D721Med (cell line): Measurements from ENCODE around the gene LMTK3.
"Not testable (repeated sequence)": the region's sequence is repeated elsewhere in the genome, so short reads cannot be mapped to it uniquely, and the experiment has no call there.

ENCODE experiments used
- DNase-seq: peaks from one replicate; pipeline ENCODE4 v3.0.0; 2011; ENCODE audit warnings: low spot score; ENCODE audit not compliant: insufficient read length
- FAIRE-seq: peaks from 2 replicates; lab custom pipeline; 2011; peaks lifted over from hg19 to GRCh38; lab: Jason Lieb, UNC
- CTCF ChIP-seq: IDR thresholded peaks from 2 replicates; pipeline ENCODE4 v1.5.1; 2012; ENCODE audit warnings: mild to moderate bottlenecking, control low read depth; ENCODE audit not compliant: insufficient read depth; ENCODE audit errors: missing control alignments

Gene LMTK3

GRCh38 chr19:48520134-48520533 is 8.5 kb upstream of the LMTK3 start:
- TF ChIP-seq CTCF = no peak

DNA sequence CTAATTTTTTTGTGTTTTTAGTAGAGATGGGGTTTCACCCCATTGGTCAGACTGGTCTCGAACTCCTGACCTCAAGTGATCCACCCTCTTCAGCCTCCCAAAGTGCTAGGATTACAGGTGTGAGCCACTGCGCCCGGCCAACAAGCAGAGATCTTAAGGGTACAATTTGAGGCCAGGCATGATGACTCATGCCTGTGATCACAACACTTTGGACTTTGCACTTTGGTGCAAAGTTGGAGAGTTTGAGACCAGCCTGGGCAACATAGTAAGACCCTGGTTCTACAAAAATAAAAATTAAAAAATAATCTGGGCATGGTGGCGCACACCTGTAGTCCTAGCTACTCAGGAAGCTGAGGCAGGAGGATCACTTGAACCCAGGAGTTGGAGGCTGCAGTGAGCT is 7.8 kb upstream of the LMTK3 start:
- not testable (repeated sequence) for DNase-seq, FAIRE-seq

More at GRCh38 chr19:48520134-48520533, 8.5 kb upstream of the LMTK3 start:
- FAIRE-seq = no peak
- no peak for DNase-seq

DNA sequence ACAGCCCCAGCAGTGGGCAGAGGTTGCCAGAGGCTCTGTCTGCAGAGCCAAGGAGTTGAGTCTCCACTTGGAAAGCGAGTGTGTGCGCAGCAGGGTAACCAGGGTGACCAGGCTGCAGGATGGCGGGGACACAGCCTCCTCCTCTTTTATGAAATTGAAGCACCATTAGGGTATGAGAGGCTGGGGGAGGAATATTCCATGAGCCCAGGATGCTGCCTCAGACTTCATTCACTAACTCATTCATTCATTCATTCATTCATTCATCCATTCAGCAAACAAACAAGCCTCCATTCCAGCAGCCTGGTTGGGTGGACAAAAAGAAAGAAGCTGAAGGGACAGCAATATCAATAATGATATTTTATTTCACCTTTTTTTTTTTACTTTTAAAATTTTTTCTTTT is 6.6 kb upstream of the LMTK3 start:
- TF ChIP-seq CTCF = no peak
- DNase-seq (no peak), FAIRE-seq (no peak)

DNA sequence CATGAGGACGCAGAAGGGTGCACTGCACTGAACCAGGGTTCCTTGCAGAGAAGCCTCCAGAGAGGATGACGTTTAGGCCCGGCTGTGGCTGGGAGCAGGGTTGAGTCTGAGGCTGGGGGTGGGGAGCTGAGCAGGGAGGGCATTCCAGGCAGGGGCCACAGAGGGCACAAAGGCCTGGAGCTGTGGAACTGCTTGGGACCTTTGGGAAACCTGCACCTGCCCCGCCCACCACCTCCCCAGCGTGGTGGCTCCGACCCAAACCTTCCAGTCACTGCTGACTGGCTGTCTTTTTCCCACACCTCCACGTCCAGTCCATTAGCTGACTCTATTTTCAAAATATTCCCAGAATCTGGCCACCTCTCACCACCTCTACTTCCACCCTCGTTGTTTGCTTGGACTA is 4.9 kb upstream of the LMTK3 start:
- DNase-seq (no peak), FAIRE-seq (no peak)
- no peak for TF ChIP-seq CTCF

DNA sequence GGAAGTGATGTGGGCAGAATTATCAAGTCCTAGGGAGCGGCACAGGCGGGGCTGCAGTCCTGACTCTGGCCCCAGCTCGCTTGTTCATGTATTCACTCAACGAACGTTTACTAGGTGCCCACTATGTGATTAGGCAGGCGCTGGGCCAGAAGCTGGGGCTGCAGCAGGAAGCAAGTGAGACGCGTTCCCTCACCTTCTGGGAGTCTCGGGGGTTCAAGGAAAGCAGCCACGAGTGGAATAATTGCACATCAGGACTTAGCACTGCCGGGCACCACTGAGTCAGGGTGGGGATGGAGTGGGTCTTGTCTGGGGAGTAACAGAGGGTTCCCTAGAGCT is 2.5 kb upstream of the LMTK3 start:
- DNase-seq (no peak), FAIRE-seq (no peak)
- TF ChIP-seq CTCF = no peak

DNA sequence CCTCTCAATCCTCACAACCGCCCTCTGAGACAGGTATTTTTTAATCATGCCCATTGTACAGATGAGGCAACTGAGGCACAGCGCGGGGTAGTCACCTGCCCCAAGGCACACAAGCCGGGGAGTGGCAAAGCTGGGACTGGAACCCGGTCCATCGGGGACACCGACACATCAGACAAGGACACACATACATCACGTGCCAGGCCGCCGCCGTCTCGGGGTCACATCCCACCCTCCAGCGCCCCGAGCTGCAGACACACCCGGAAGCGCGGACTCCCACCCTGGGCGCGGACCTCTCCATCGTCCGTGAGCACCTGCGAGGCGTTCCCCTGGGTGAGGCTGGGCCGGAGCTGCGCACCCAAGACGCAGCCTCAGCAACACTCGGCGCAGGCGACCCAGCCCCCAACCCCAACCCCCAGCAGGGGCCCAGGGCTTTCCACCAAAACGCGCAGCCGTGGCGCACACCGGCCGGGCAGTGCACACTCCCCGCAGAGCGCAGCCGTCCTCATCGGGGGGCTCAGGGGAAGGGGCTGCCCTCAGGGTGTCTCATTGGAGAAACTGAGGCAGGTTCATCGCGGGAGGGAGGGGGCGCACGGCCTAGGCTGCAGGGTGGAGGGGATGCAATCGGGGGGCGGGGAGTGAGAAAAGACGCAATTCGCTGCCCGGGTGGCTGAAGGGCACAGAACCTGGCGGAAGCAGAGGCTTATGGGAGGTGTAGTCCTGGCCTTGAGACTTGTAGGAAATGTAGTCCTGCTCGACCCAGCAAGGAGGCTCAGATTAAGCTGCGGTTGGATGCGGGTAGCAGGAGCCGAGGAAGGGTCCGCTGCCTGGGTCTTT is 1.9 kb upstream of the LMTK3 start:
- DNase-seq = peak; percentile 78
- FAIRE-seq = no peak

DNA sequence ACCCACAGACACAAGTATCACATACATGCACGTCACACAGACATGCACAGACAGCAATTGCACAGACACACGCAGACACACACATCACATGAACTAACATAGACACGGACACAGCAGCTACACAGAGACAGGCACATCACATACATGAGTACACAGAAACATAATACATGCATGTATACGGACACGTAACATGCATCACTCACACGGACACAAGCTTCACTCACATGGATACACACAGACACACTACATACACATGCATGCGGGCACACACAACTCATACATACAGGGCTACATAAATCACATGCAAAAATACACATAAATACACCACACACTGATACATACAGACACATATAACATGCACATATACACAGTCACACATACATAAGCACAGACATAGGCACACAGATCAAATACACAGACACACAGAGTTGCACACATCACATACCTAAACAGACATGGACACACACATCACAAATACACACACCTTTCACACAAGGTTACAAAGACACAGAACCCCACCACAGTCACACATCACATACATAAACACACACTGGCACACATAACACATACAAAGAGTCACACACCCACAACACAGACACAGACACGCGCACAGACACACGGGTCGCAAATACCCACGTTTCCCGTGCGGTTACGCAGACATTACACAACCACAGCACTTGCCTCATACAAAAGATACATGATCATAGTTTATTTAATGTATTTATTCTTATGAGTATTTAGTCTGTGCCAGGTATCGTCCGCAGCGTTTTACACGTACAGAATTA is 1.1 kb upstream of the LMTK3 start:
- DNase-seq (no peak), FAIRE-seq (peak; percentile 16)
- no peak for TF ChIP-seq CTCF

More for the DNA sequence above, 1.9 kb upstream of the LMTK3 start:
- TF ChIP-seq CTCF = no peak
